NB4 (cell line): ENCODE measurements around the gene COL5A1.

ENCODE experiments used
- DNase-seq: peaks from one replicate; pipeline ENCODE4 v3.0.0; 2010; ENCODE audit warnings: low read depth
- H3K4me3 ChIP-seq: one replicate; pipeline ENCODE4 v1.5.1; 2011; ENCODE audit warnings: mild to moderate bottlenecking, low read depth, low read length, moderate library complexity
- CTCF ChIP-seq: IDR thresholded peaks from one replicate; pipeline ENCODE4 v1.5.1; 2012; ENCODE audit warnings: low read depth, low read length
- MAX ChIP-seq: IDR thresholded peaks from 2 replicates; pipeline ENCODE4 v1.6.1; 2011; ENCODE audit warnings: low read depth, low read length
- MYC ChIP-seq: IDR thresholded peaks from 2 replicates; pipeline ENCODE4 v1.6.1; 2011; ENCODE audit warnings: low read depth, low read length
- POLR2A ChIP-seq: IDR thresholded peaks from 2 replicates; pipeline ENCODE4 v1.6.1; 2011; ENCODE audit warnings: mild to moderate bottlenecking; ENCODE audit not compliant: insufficient read length; ENCODE audit errors: extremely low read depth

COL5A1 gene

DNA sequence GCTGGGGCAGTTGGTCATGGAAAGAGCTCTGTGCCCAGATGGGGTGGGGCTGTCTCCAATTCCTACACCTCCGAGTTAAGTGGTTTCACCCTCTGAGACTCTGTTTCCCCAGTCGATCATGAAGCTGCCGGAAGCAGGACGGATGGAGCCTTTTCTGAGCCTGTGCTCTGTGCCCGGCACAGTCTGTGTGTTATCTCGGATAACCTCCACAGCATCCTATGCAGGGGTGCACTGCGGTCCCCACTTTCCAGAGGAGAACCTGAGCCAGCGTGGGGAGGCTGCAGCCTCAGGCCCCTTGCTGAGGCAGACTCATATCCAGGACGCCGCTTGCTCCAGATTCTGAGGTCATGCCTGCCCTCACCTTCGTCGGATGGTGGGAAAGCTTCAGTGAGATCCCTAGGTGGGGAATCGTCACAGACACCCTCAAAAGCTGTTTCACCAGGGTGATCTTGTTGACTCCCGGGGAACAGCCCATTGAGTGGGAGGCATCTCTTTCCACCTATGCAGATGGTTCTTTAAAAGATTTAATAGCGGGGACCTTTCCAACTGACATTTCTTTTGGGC is 6.9 kb upstream of the COL5A1 start:
- TF ChIP-seq CTCF, result no peak
- no peak for TF ChIP-seq MAX
- TF ChIP-seq MYC, result no peak
- TF ChIP-seq POLR2A, result no peak
- H3K4me3 ChIP-seq, result no peak overlapping the region
- no peak for DNase-seq

- no peak overlapping the region for H3K4me3 ChIP-seq
- no peak for DNase-seq
- no peak for TF ChIP-seq MYC
- no peak for TF ChIP-seq CTCF
- TF ChIP-seq POLR2A, result no peak
- no peak for TF ChIP-seq MAX
Measured at GRCh38 chr9:134635351-134636148, 6.1 kb upstream of the COL5A1 start.

DNA sequence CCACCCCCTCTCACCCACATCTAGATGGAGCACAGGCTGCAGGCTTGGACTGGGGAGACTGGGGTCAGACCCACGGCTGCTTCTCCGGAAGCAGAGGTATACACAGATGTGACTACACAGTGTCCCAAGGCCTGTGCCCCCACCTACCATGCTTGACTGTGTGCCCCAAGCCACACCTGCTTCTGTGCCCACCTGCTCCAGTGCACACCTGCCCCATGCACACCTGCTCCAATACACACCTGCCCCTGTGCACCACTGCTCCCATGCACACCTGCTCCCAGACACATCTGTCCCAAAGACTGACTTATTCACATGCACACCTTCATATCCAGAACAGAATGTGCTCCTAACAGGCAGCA is 5.5 kb upstream of the COL5A1 start:
- TF ChIP-seq CTCF (no peak), POLR2A (no peak)
- H3K4me3 ChIP-seq, result no peak overlapping the region
- no peak for DNase-seq

DNA sequence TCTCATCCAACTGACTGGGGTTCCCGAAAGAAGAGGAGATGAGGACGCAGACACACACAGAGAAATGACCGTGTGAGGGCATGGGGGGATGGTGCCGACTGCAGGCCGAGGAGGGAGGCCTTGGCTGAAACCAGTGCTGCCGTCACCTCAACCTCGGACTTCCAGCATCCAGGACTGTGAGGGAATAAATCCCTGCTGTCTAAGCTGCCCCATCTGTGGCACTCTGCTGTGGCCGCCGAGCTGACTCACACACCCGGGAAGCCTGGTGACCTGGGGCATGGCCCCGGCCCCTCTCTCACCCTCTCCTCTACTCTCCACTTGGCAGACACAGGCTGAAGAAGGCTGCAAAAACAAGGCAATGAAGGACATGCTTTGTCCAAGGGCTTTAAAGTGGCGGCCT is 4.4 kb upstream of the COL5A1 start:
- no peak overlapping the region for H3K4me3 ChIP-seq
- TF ChIP-seq CTCF (no peak), MYC (no peak), MAX (no peak), POLR2A (no peak)
- DNase-seq, result no peak

DNA sequence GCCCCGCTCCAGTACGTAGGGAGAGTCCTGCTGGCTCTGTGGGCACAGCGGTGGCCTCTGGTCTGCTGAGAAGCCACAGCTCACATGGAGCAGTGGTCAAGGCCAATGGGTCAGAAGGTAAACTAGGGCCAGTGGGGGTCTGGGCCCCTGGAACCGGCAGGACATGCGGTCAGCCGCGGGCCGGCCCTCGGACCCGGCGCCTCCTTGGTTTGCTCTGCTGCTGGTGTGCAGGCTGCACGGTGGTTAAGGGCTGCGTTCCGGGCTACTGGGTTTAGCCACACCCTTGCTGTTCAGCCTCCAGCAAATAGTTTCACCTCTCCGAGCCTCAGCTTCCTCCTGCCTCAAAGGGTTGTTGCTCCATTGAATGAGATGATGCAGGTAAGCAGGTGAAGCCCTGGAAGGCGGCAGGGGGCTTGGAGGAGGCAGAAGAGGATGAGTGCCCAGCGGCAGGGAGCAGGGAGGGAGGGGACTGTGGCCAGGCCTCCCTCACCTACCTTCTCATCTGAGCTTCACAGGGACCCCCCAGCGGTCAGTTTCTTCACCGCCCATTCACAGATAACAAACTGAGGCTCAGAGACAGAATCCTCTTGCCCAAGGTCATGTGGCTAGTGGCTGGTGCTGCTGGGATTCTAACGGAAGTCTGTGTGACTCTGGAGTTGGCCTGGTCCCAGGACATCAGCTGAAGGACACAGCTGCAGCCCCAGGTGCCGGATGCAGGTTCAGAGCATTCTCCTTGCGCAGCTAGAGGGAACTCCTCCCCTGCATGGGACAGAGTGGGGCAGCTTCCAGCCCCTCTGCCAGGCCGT is 3.7 kb upstream of the COL5A1 start:
- no peak for TF ChIP-seq MYC
- DNase-seq, result no peak
- no peak overlapping the region for H3K4me3 ChIP-seq

GRCh38 chr9:134638502-134639090 is 3.0 kb upstream of the COL5A1 start:
- TF ChIP-seq MYC, result no peak
- TF ChIP-seq POLR2A, result no peak
- TF ChIP-seq MAX, result no peak
- TF ChIP-seq CTCF, result no peak
- no peak for DNase-seq
- no peak overlapping the region for H3K4me3 ChIP-seq
